Posterior cingulate gyrus (tissue), 11 donors: ENCODE data around the gene C17orf58.
"Not testable (repeated sequence)": the region's sequence is repeated elsewhere in the genome, so short reads cannot be mapped to it uniquely, and the experiment has no call there.

Experiments
- DNase-seq, 10 donors: peaks; one replicate each; pipeline versions ENCODE4 v3.0.0 to v3.0.0-alpha.2; 2020 to 2021; ENCODE audit warnings: mixed read lengths in 3 of 10
- intact Hi-C: fragments of 100-400 bp; cut with DNase I; formaldehyde crosslinking; loops from one replicate; pipeline ENCODE4 v1.15.1; 2023

The C17orf58 gene

DNA sequence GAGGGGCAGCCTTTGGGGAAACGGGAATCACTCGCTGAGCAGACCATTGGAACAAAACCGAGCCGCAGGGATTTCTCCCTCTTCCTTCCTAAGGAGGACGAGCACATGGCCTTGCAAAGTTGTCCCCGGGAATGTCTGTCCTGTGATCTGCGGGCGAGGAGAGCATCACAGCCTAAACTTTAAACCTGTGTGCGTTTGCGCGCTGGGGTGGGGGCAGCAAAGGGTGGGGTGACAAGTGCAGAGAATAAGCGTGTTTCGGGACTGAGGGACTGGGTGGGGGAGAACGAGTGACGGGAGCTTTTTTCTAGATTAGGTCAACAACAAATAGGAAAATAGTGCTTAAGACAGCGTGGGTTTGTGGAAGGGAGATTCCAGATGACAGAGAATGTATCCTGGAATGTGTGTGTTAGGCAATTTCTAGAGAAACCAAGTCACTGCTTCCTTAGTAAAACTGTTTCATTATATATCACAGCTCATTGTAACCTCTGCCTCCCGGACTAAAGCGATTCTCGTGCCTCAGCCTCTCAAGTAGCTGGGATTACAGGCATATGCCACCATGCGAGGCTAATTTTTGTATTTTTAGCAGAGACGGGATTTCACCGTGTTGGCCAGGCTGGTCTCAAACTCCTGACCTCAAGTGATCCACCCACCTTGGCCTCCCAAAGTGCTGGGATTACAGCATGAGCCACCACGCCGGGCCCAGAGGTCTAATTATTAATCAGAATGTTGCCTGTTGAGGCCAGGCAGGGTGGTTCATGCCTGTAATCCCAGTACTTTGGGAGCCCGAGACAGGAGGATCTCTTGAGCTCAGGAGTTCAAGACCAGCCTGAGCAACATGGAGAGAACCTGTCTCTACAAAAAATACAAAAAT lies at the start of gene C17orf58:
Gene C17orf58, minus strand, starts transcription at position 169 of the 871 bp plus-strand sequence. CDS start 271 bp downstream, outside the sequence.
- intact Hi-C loops: loop anchor here (5.0 kb wide), 1 partner anchor 36 kb away; no protein-coding TSS in a partner anchor
- DNase-seq: peak in 2 of 10 donors; percentile 32 to 62

GRCh38 chr17:68036304-68037147 lies 40.3 kb upstream of the C17orf58 start:
- intact Hi-C loops: no loop called here
- DNase-seq: no peak

DNA sequence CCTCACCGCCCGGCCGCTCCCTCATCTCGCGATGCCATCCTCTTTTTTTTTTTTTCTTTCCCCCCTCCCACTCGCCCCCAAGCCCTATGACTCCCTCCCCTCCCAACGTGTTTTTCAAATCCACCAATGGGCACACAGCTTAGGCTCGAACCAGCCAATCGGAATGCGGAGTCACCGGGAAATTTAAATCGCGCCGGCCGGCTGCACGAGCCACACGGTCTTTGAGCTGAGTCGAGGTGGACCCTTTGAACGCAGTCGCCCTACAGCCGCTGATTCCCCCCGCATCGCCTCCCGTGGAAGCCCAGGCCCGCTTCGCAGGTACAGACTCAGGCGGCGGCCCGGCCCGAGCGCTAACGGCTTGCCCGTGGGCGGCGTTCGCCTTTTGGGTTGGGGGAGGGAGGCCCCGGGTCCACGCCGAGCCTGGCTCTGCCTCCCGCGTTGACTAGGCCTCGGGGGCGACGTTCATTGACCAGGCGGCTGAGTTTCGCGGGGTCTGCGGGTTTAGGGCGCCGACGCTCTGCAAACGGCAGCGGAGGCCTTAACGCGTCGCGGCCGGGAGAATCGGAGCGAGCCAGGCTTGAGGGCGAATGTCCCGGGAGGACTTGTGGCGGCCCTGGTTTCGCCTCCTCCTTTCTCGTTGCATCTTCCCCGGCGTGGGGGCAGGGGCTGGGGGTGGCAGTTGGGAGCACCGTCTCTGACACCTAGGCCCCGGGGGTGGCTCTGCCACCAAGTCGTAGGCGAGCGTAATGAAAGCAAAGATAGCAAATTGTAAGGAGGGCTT lies 39.4 kb upstream of the C17orf58 start, which contains the start of gene KPNA2:
Gene KPNA2, plus strand, starts transcription at position 213 of the 781 bp plus-strand sequence. CDS start 1,398 bp downstream, outside the sequence.
- intact Hi-C loops: loop anchor here (1.0 to 2.0 kb wide), 2 partner anchors 15 to 66 kb away; no protein-coding TSS in a partner anchor
- DNase-seq: peak; percentile 86 to 98 (median 88)

DNA sequence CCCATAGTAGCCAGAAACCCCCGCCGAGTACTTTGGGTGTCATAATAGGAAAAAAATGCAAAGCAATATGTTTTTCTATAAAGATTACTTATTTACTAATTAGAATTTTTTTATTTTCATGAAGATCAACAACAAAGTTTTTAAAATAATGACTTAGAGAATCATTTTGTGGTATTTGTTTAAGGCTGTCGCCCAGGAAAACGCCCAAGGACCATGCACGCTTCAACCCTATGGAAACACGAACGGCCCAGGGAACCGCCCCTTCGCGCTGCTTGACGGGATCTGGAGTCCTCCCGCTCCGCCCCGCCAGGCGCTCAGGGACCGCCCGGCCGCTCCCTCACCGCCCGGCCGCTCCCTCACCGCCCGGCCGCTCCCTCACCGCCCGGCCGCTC lies 38.9 kb upstream of the C17orf58 start:
- DNase-seq: peak; percentile 88 to 99 (median 94)
- intact Hi-C loops: loop anchor here (1.0 to 2.0 kb wide), 2 partner anchors 14 to 66 kb away; no protein-coding TSS in a partner anchor

DNA sequence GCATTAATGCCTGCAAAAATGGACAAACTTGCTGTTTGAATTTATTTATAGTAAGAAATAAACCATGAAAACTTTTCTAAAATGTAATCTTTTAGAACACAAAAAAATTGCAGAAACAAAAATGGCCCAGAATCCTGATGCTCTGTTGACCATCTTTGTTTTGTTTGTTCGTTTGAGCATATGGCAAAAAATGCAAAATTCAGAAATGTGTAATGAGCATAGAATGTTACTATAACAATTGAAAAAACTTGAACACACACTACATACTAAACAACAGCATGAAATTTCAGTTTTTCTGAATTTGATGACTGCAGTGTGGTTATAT lies 38.1 kb upstream of the C17orf58 start:
- DNase-seq: no peak
- intact Hi-C loops: loop anchor here (2.0 to 5.0 kb wide), 2 partner anchors 14 to 37 kb away; partner anchors contain the start of gene C17orf58

- DNase-seq: peak in 2 of 10 donors; percentile 12 to 43
- intact Hi-C loops: loop anchor here (2.0 to 5.0 kb wide), 2 partner anchors 13 to 37 kb away; partner anchors contain the start of gene C17orf58
Measured at GRCh38 chr17:68033636-68034451, 37.6 kb upstream of the C17orf58 start.

DNA sequence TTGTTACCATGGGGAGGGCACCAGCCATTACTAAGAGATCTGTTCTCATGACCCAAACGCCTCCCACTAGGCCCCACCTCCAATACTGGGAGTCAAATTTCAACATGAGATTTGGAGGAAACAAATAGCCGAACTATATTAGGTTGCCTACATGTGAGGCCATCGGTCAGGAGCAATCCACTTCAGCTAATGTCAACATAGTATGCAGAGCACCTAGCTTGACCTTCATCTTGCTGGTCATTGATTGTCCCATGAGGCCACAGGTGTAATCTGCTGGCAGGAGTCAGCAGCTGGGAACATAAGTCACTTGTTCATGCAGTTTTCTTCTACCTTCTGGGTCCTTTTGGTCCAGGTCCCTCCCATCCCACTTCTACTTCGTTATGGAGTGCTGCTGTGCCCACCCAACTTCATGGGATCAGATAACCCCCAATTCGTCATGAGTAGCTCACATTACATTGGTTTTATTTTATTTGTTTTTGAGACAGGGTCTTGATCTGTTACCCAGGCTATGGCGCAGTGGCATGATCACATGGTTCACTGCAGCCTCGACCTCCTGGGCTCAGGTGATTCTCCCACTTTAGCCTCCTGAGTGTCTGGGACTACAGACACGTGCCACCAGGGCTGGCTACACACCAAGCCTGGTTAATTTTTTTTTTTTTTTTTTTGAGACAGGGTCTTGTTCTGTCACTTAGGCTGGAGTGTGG lies 33.4 kb upstream of the C17orf58 start:
- intact Hi-C loops: loop anchor here (5.0 kb wide), 1 partner anchor 32 kb away; the partner anchor contains the start of gene C17orf58
- DNase-seq: peak in 1 of 10 donors; percentile 19

GRCh38 chr17:68022547-68022946 lies 26.3 kb upstream of the C17orf58 start:
- intact Hi-C loops: not testable (repeated sequence)
- DNase-seq: peak in 2 of 10 donors; percentile 17 to 22

- DNase-seq: no peak
- intact Hi-C loops: loop anchor here (2.0 kb wide), 1 partner anchor 13 kb away; the partner anchor contains the start of gene KPNA2
Measured at GRCh38 chr17:68021963-68022362, 25.7 kb upstream of the C17orf58 start.

DNA sequence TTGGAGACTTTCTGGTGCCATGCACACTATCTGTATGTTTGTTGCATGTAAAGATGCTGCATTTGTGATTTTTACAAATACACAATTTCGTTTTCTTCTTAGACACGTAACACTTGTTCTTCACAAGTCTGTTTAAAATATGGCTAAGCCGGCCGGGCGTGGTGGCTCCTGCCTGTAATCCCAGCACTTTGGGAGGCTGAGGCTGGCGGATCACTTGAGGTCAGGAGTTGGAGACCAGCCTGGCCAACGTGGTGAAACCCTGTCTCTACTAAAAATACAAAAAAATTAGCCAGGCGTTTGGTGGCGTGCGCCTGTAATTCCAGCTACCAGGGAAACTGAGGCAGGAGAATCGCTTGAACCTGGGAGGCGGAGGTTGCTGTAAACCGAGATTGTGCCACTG lies 24.5 kb upstream of the C17orf58 start:
- DNase-seq: peak in 2 of 10 donors; percentile 59 to 67
- intact Hi-C loops: loop anchor here (1.0 to 2.0 kb wide), 2 partner anchors 14 to 27 kb away; partner anchors contain the start of gene KPNA2

DNA sequence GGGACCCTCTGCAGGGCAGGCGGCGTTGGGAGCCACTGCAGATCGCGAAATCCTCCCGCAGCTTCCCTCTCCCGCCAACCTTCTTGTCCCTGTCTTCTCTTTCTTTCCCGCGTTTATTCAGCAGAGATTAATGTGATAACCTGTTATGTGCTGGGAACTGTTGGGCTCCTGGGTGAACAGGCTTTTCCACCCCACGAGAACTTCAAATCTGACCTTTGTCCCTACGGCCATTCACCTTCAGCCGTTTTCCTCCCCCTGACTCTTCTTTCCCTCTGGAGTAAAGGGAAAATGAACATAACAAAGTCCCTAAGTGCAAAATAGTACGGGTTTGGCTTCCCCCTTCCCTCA lies 24.1 kb upstream of the C17orf58 start:
- DNase-seq: peak in 1 of 10 donors; percentile 74
- intact Hi-C loops: loop anchor here (1.0 to 2.0 kb wide), 2 partner anchors 14 to 27 kb away; partner anchors contain the start of gene KPNA2

GRCh38 chr17:68019675-68020408 lies 23.6 kb upstream of the C17orf58 start:
- intact Hi-C loops: loop anchor here (1.0 to 2.0 kb wide), 2 partner anchors 15 to 27 kb away; partner anchors contain the start of gene KPNA2
- peak; percentile 94 to 99 (median 96) for DNase-seq

DNA sequence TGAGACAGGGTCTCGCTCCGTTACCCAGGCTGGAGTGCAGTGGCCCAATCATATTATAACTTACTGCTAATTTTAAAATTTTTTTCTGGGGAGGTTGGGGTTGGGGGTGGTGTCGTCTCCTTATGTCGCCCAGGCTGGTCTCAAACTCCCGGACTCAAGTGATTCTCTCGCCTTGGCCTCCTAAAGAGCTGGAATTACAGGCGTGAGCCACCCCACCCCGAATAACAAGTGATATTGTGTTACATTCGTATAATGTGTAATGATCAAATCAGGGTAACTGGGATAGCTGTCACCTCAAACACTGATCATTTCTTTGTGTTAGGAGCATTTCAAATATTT lies 23.0 kb upstream of the C17orf58 start:
- intact Hi-C loops: no loop called here
- DNase-seq: peak in 1 of 10 donors; percentile 49

GRCh38 chr17:68018493-68018892 lies 22.2 kb upstream of the C17orf58 start:
- DNase-seq: peak in 1 of 10 donors; percentile 24
- intact Hi-C loops: not testable (repeated sequence)

- intact Hi-C loops: no loop called here
- DNase-seq: no peak
Measured at GRCh38 chr17:68016838-68017237, 20.6 kb upstream of the C17orf58 start.

DNA sequence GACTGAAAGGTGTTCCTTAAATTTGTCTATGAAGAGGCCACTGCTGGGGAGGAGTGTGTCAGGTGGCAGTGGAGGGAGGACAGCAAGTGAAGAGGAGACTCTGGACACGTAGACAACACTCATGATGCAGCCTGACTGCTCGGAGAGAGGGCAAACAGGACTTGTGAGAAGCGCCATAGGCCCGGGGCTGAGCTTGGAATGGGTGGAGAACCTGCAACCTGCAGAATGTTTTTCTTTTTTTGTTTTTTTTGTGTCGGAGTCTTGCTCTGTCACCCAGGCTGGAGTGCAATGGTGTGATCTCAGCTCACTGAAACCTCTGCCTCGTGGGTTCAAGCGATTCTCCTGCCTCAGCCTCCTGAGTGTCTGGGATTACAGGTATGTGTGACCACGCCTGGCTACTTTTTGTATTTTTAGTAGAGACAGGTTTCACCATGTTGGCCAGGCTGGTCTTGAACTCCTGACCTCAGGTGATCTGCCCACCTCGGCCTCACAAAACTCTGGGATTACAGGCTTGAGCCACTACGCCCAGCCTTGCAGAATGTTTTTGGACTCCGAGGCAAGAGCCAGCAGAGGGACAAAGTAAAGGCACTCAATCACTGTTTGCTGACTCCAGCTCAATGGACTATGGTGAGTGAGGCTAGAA lies 18.9 kb upstream of the C17orf58 start:
- intact Hi-C loops: no loop called here
- peak in 2 of 10 donors; percentile 16 to 27 for DNase-seq

GRCh38 chr17:68013385-68013784 lies 17.1 kb upstream of the C17orf58 start:
- no peak for DNase-seq
- intact Hi-C loops: no loop called here
